ES-I3 (cell line): ENCODE measurements around the gene TSC2.
"Not testable (repeated sequence)": the region's sequence is repeated elsewhere in the genome, so short reads cannot be mapped to it uniquely, and the experiment has no call there.

ENCODE experiments used
- H3K36me3 ChIP-seq: 2 replicates; pipeline ENCODE4 v1.6.1; 2013; ENCODE audit warnings: mild to moderate bottlenecking, low read length, control low read depth, moderate library complexity; ENCODE audit not compliant: insufficient read depth
- H3K4me1 ChIP-seq: 2 replicates; pipeline ENCODE4 v1.6.1; 2013; ENCODE audit warnings: mild to moderate bottlenecking, control low read depth, low read length; ENCODE audit not compliant: insufficient read depth
- H3K9ac ChIP-seq: 2 replicates; pipeline ENCODE4 v1.6.1; 2013; ENCODE audit warnings: low read depth, mild to moderate bottlenecking, low read length, moderate library complexity
- H3K9me3 ChIP-seq: 2 replicates; pipeline ENCODE4 v1.6.1; 2013; ENCODE audit warnings: mild to moderate bottlenecking, low read length, moderate library complexity; ENCODE audit not compliant: control insufficient read depth, insufficient read depth

TSC2 gene

DNA sequence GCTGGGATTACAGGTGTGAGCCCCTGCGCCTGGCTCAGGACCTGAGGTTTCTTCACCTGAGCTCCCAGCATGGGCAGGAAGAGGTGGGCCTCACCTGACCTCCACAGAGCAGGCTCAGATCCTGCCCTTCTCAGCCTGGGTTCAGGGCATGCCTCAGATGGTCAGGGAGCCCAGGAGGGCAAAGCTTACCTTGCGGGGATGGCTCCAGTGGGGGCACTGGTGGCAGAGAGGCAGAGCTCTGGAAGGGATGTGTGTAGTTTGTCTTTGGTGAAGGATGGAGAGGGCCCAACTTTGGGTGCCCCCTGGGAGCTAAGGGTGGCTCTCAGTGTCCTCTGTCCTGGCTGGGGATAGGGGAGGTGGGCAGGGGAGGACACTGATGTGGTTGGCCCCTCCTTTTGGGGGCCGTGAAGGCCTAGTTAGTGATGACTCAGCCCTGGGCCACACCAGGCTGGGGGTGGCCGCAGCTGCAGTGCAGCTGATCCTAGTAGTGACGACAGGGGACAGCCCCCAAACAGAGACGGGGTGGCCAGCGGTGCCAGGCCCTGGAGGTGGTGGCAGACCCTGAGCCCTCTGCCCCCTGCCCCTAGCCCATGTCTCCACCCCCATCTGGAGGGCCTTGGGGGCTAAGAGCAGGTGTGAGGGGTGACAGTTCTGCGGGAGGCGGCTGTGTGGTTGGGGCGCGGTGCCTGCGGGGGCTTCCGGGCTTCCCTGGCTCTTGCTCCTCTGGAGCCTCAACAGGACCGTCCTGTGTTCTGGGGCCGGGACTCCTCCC, 15.3 kb upstream of the TSC2 start:
- Histone ChIP-seq H3K9ac (no peak overlapping the region), H3K36me3 (no peaks in the 10 kb centered on the region; the same call in 1 of the 2 replicates), H3K9me3 (no peaks in the 10 kb centered on the region), H3K4me1 (peaks cover 20% of the 10 kb centered on the region; the same call in 1 of the 2 replicates)

DNA sequence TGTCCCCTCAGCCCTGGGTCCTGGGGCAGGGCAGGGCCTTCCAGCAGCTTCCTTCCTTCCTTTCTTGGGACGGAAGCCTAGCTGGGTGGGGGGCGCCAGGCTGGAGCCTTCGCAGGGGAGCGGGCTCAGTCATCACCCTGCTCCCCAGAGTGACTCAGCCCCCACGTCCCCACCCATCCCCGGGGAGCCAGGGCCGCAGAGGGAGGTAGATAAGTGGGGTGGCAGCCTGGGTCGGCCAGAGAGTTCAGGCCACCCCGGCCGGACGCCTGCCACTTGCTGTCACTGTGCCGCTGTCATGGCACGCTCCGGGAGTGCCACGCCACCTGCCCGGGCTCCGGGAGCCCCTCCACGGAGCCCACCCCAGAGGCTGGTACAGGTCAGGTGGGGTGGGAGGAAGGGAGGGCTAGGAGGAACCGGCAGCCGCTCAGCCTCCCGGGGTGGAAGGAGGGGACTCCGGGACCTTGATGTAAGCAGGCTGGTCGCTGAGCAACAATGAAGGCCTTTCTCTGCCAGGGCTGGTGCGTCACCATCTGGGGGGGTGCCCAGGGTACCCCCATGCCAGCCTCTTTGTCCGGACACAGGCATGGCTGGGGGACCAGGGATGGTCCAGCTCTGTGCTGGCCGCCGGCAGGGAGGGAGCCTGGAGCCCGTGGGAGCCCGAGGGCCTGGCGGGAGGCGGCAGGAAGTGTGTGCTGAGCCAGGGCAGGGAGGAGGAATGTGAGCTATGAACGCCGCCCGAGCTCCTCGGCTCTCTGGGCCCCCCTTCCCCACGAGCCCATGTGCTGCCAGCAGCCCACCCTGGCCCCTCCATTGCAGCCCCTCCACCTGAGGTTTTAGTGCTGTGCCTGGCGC, 14.5 kb upstream of the TSC2 start:
- no peaks in the 10 kb centered on the region; the same call in 1 of the 2 replicates for H3K36me3 ChIP-seq
- H3K9ac ChIP-seq = no peak overlapping the region
- no peaks in the 10 kb centered on the region for H3K9me3 ChIP-seq
- H3K4me1 ChIP-seq = peaks cover 20% of the 10 kb centered on the region; the same call in 1 of the 2 replicates

DNA sequence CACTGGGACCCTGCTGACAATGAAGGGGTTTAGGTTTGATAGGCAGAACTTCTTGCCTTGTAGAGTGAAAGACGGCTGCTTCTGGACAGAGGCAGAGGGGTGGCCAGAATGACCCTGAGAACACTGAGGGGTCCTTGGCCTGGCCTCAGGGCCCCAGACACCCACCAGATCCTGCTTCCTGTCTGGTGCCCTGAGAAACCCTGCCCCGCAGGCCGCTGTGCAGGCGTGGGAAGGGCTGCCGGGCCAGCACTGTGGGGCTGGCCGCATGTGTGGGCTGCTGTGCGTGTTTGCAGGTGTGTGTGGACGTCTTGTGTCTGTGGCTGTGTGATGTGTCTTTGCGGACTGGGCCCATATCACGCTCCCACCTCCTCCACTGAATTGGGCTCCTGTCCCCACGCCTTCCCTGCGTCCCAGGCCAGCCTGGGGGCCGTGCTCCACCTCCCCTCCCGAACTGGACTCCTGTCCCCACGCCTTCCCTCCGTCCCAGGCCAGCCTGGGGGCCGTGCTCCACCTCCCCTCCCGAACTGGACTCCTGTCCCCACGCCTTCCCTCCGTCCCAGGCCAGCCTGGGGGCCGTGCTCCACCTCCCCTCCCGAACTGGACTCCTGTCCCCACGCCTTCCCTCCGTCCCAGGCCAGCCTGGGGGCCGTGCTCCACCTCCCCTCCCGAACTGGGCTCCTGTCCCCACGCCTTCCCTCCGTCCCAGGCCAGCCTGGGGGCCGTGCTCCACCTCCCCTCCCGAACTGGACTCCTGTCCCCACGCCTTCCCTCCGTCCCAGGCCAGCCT, 13.7 kb upstream of the TSC2 start:
- H3K9ac ChIP-seq, H3K9me3 ChIP-seq, H3K36me3 ChIP-seq: not testable (repeated sequence)
- peaks cover 20% of the 10 kb centered on the region; the same call in 1 of the 2 replicates for H3K4me1 ChIP-seq

DNA sequence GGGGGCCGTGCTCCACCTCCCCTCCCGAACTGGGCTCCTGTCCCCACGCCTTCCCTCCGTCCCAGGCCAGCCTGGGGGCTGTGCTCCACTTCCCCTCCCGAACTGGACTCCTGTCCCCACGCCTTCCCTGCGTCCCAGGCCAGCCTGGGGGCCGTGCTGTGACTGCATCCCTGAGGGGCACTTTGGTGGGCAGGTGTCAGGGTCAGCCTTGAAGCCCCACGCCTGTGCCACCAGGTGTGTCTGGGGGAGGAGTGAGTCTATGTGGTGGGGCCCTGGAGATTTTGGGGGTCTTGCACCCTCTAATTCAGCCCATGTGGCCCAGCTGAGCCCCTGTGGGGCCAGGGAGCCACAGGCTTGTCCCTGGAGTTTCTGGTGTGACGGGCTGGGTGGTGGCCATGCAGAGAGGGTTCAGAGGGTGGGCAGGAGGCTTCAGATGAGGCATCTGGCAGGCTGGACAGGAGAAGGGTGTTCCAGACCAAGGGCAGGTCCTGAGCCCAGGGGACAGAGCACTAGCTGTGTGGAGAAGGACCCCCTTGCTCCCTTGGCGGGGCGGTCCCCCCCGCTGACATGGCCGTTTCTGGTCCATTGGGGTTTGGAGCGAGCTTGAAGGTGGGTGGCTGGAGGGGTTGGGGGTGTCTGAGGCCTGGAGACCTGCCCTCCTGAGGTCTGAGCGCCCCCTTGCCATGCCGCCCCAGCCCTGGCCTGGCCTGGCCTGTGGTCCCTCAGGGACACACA, 12.9 kb upstream of the TSC2 start:
- no peaks in the 10 kb centered on the region for H3K9me3 ChIP-seq
- peaks cover 20% of the 10 kb centered on the region; the same call in 1 of the 2 replicates for H3K4me1 ChIP-seq
- H3K36me3 ChIP-seq = no peaks in the 10 kb centered on the region
- H3K9ac ChIP-seq = no peak overlapping the region

DNA sequence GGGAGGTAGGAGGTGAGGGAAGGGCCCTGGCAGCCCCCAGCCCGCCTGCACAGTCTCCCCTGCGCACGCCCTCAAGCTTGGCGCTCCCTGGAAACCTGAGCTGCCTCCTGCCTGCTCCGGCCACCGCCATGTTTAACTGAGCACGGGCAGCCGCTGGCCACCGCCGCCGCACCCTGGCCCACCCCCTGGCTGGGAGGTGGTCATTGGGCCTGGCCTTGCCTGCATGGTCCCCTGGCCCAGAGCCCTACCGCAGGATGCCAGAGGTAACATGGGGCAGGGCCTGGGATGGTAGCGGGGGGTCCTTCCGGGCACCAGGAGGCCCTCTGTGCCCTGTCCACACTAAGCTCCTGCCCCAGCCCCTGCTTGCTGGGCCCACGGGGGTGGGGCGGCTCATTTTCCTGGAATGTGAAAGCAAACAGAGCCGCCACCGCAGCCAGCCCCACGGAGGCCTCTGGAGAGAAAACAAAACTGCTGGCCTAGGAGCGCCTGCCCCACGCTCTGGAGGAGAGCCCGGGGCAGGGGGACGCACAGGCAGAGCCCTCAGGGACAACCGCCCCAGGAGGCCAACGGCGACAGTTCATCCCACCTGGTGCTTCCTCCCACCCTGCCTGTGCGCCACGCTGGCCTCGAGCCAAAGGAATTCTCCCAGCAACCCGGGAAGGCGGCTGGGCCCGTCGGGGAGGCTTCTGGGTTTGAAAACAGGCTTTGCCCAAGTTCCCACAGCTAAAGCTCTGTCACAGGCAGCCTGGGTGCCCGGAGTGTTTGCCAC, 12.2 kb upstream of the TSC2 start:
- Histone ChIP-seq H3K9ac (no peak overlapping the region), H3K4me1 (peaks cover 20% of the 10 kb centered on the region; the same call in 1 of the 2 replicates), H3K9me3 (no peaks in the 10 kb centered on the region), H3K36me3 (no peaks in the 10 kb centered on the region)

DNA sequence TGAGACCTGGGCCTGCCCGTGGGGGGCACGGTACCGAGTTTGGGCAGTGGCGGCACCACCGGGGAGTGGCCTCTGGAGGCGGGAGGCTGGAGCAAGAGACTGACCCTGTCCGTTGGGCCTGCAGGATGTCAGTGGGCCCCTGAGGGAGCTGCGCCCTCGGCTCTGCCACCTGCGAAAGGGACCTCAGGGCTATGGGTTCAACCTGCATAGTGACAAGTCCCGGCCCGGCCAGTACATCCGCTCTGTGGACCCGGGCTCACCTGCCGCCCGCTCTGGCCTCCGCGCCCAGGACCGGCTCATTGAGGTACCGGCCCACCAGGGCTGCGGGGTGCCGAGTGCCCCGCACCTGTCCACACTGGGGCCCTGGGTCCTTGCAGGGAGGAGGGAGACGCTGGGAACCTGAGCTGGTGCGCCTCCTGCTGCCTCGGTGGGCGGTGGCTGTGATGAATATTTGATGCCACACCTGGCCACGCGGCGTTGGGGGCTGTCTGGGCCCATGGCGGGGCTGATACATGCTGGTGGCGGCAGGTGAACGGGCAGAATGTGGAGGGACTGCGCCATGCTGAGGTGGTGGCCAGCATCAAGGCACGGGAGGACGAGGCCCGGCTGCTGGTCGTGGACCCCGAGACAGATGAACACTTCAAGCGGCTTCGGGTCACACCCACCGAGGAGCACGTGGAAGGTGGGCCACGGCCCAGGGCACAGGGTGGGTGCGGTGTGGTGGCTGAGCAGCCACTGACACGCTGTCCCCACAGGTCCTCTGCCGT, 11.4 kb upstream of the TSC2 start:
- no peaks in the 10 kb centered on the region for H3K9me3 ChIP-seq
- no peaks in the 10 kb centered on the region for H3K36me3 ChIP-seq
- H3K4me1 ChIP-seq = peaks cover 20% of the 10 kb centered on the region; the same call in 1 of the 2 replicates
- H3K9ac ChIP-seq = no peak overlapping the region

DNA sequence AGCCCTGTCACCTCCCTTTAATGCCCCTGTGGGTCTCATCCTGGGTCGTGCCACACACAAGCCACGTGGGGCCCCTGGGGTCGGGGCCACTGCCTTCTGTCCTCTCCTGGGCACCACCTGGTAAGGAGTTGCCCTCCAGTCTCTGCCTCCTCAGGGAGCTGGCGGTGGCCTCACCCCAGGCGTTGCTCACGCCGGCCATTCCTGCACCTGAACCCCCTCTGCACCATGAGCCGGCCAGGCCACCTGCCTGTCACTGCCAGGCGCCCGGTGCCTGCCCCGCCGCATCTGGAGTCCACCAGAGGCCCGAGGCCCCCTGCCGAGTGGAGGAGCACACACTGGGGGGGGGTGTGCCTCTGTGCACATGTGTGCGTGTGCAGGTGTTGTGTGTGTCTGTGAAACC, 10.7 kb upstream of the TSC2 start:
- H3K9ac ChIP-seq = no peak overlapping the region
- H3K9me3 ChIP-seq = no peaks in the 10 kb centered on the region
- peaks cover 19% of the 10 kb centered on the region; the same call in 1 of the 2 replicates for H3K4me1 ChIP-seq
- no peaks in the 10 kb centered on the region for H3K36me3 ChIP-seq

DNA sequence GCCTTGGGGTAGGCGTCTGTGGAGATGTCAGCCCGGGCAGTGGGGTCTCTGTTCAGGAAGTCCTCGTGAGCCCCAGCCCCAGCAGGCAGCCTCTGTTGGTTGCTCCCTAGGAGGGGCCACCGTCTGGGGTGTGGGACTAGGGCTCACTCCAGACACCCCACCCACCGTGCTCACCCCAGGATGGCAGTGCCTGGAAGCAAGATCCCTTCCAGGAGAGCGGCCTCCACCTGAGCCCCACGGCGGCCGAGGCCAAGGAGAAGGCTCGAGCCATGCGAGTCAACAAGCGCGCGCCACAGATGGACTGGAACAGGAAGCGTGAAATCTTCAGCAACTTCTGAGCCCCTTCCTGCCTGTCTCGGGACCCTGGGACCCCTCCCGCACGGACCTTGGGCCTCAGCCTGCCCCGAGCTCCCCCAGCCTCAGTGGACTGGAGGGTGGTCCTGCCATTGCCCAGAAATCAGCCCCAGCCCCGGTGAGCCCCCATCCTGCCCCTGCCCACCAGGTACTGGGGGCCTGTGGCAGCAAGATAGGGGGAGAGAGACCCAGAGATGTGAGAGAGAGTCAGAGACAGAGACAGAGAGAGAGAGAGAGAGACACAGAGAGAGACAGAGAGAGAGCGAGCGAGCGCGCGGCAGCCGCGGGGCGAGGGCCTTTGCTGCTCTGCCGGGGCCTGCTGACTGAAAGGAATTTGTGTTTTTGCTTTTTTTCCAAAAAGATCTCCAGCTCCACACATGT, 10.0 kb upstream of the TSC2 start:
- H3K4me1 ChIP-seq = peaks cover 12% of the 10 kb centered on the region; the same call in 1 of the 2 replicates
- no peaks in the 10 kb centered on the region for H3K9me3 ChIP-seq
- no peak overlapping the region for H3K9ac ChIP-seq
- H3K36me3 ChIP-seq = no peaks in the 10 kb centered on the region

DNA sequence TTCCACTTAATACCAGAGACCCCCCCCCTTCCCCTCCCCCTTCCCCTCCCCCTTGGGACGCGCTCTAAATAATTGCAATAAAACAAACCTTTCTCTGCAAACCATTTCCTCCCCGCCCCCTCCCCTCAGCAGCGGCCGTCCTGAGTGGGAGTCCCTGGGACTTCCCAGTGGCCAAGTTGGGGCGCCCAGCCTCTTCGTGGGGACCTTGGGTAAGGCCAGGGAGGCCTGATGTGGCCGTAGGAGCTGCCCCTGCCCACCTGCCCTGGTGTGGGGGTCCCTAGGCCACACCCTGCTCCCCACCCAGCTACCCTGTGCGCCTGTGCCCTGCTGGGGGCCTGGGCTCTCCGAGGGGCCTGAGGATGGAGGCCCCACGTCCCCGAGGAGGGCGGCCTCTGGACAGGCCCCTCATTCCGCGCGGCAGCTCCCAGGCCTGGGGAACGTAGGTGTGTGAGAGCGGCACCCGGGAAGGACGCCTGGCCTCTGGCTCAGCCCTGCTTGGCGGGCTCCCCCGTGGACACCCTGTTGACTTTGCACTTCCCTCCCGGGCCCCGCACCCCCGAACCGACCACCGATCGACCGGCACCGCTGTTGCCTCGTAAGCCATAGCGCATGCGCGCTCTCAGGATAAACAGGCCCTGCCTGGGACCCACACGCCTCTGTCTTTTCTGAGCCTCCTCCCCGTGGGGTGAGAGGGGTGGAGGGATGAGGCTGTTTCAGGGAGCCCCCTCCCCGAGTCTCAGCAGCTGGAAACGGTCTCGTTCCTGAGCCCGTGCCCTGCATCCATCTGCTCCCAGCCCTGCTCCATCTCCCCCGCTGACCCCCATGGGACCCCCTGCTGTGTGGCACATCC, 9.2 kb upstream of the TSC2 start:
- no peaks in the 10 kb centered on the region for H3K9me3 ChIP-seq
- peaks cover 5% of the 10 kb centered on the region; the same call in 1 of the 2 replicates for H3K4me1 ChIP-seq
- H3K9ac ChIP-seq = no peak overlapping the region
- no peaks in the 10 kb centered on the region for H3K36me3 ChIP-seq

DNA sequence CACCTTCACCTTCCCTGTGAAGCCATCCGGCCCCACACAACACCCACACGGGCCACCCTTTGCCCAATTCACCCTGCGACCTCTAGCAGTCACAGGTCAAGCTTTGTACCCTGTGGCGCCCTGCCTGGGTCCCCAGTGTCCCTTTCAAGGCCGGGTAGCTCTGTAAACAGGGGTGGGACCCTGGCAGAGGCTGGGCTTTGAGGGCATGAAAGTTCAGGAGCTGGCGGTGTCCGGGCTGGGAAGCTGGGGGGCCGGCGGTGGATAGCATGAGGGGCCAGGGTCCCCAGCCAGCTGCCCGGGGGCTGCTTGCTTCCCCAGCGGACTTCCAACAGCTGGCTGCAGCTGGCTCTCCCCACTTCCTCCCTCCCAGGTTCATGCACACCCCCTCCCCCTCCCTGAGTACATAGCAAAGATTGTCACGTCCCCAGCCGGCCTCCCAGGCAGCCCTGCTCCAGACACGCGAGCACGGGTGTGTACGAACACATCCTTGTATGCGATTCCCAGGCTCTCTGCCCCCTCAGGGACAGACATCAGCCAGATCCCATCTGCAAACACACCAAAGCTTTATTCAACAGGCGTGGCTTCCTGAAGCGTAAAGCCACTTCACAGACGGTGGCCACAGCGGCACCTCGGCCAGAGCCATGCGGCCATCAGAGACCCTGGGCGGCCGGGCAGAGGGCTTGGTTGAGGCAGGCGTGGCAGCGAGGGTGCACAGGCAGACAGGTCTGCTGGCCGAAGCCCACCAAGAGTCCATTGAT, 8.3 kb upstream of the TSC2 start:
- H3K36me3 ChIP-seq = no peaks in the 10 kb centered on the region
- H3K4me1 ChIP-seq = no peaks in the 10 kb centered on the region; the same call in 1 of the 2 replicates

More for the DNA sequence above, 8.3 kb upstream of the TSC2 start:
- Histone ChIP-seq H3K9ac (no peak overlapping the region), H3K9me3 (no peaks in the 10 kb centered on the region)
